ENCODE data around the gene CCDC178.
"Not testable (repeated sequence)": the region's sequence is repeated elsewhere in the genome, so short reads cannot be mapped to it uniquely, and the experiment has no call there.

- TF ChIP-seq, protein P1, sequence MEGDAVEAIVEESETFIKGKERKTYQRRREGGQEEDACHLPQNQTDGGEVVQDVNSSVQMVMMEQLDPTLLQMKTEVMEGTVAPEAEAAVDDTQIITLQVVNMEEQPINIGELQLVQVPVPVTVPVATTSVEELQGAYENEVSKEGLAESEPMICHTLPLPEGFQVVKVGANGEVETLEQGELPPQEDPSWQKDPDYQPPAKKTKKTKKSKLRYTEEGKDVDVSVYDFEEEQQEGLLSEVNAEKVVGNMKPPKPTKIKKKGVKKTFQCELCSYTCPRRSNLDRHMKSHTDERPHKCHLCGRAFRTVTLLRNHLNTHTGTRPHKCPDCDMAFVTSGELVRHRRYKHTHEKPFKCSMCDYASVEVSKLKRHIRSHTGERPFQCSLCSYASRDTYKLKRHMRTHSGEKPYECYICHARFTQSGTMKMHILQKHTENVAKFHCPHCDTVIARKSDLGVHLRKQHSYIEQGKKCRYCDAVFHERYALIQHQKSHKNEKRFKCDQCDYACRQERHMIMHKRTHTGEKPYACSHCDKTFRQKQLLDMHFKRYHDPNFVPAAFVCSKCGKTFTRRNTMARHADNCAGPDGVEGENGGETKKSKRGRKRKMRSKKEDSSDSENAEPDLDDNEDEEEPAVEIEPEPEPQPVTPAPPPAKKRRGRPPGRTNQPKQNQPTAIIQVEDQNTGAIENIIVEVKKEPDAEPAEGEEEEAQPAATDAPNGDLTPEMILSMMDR (conservative IDR thresholded peaks at IDR 0.05) = not testable (repeated sequence)
- TF ChIP-seq EZH2 (IDR thresholded peaks at IDR 0.05; ENCODE audit: low read depth) = not testable (repeated sequence)
These were observed 41.6 kb downstream of the CCDC178 start for GRCh38 chr18:33398939-33399338.

Data from PC-9 (cell line).